Measurements from ENCODE around the gene BACE1-AS. TPM values are rescaled to one million over a fixed set of nuclear protein-coding genes. Genes with fewer than 3 reads are reported as not detected.
A peak's percentile ranks its signal among the peaks of the same experiment; 100 is the strongest.

Gene BACE1-AS
- total RNA-seq, 1 experiment from 2014 or later = 3.6 TPM

- Histone ChIP-seq H2AFZ (ENCODE audit: low read length) (peak within 1 kb of the TSS; percentile 93), H3K4me3 (ENCODE audit: low read length) (peak within 1 kb of the TSS; percentile 76), H4K20me1 (ENCODE audit: low read length) (no peaks in the 10 kb centered on the region), H3K27ac (ENCODE audit: low read length) (peak within 1 kb of the TSS; percentile 57), H3K27me3 (ENCODE audit: low read length) (no peaks in the 10 kb centered on the region), H3F3A (ENCODE audit: low read length, unreplicated experiment) (no peaks in the 10 kb centered on the region), H3K4me1 (ENCODE audit: insufficient read depth, low read length) (peaks cover 10% of the 10 kb centered on the region), H3K79me2 (ENCODE audit: low read length) (peaks cover 19% of the 10 kb centered on the region), H3K36me3 (ENCODE audit: low read depth, low read length) (no peaks in the 10 kb centered on the region), H3K9me3 (ENCODE audit: low read length) (no peaks in the 10 kb centered on the region), H3K4me2 (ENCODE audit: low read length) (peak within 1 kb of the TSS; percentile 95), H3K9me2 (replicated peaks; ENCODE audit: low read length) (no peaks in the 10 kb centered on the region), H3K9ac (ENCODE audit: low read length) (peak within 1 kb of the TSS; percentile 69)
- intact Hi-C loops (cut with micrococcal nuclease) = loop anchor here (1.0 kb wide), 1 partner anchor 88 kb away; no protein-coding TSS in a partner anchor
- ChIA-PET CTCF (interaction anchor here (0.6 kb wide), 1 partner anchor 40 kb away, joined by 4 read pairs; no protein-coding TSS in a partner anchor), POLR2A (ENCODE audit: unreplicated experiment) (interaction anchor here (0.6 to 1.0 kb wide), 4 partner anchors 12 to 389 kb away, joined by 3 to 7 read pairs (median 4); partner anchors contain the start of gene BACE1)
- peak; percentile 95 for ATAC-seq
- TF ChIP-seq EZH2phosphoT487 (IDR thresholded peaks at IDR 0.05; ENCODE audit: borderline replicate concordance, low read length) (no peak), CTCF (conservative IDR thresholded peaks at IDR 0.05; ENCODE audit: low read depth, low read length) (no peak), EZH2 (IDR thresholded peaks at IDR 0.05; ENCODE audit: low read length, unreplicated experiment) (no peak)
- DNase-seq = peak; percentile 98
- no TSS peak for BruUV-seq (replicated peaks)
These were observed 36.6 kb downstream of the BACE1-AS start, which contains the start of gene CEP164 for GRCh38 chr11:117327567-117328374. Gene CEP164, plus strand, starts transcription at chr11:117327854. Its CDS starts 10,733 bp downstream, at chr11:117338587.

GRCh38 chr11:117328375-117329010 lies 37.3 kb downstream of the BACE1-AS start:
- no peaks in the 10 kb centered on the region for H3F3A ChIP-seq (ENCODE audit: low read length, unreplicated experiment)
- H2AFZ ChIP-seq (ENCODE audit: low read length) = peak overlapping the region; percentile 93
- H3K9me3 ChIP-seq (ENCODE audit: low read length) = no peaks in the 10 kb centered on the region
- CTCF ChIA-PET = no interaction called here
- no peaks in the 10 kb centered on the region for H4K20me1 ChIP-seq (ENCODE audit: low read length)
- H3K4me3 ChIP-seq (ENCODE audit: low read length) = peak overlapping the region; percentile 76
- intact Hi-C loops (cut with micrococcal nuclease) = loop anchor here (1.0 kb wide), 1 partner anchor 89 kb away; no protein-coding TSS in a partner anchor
- peak overlapping the region; percentile 95 for H3K4me2 ChIP-seq (ENCODE audit: low read length)
- H3K9me2 ChIP-seq (replicated peaks; ENCODE audit: low read length) = no peaks in the 10 kb centered on the region
- peak; percentile 44 for DNase-seq
- peak overlapping the region; percentile 57 for H3K27ac ChIP-seq (ENCODE audit: low read length)
- H3K27me3 ChIP-seq (ENCODE audit: low read length) = no peaks in the 10 kb centered on the region
- POLR2A ChIA-PET (ENCODE audit: unreplicated experiment) = interaction anchor here (0.6 to 1.0 kb wide), 3 partner anchors 13 to 85 kb away, joined by 3 to 7 read pairs (median 4); partner anchors contain the start of gene BACE1
- peaks cover 19% of the 10 kb centered on the region for H3K79me2 ChIP-seq (ENCODE audit: low read length)
- BruUV-seq (replicated peaks) = TSS peak; percentile 51
- no peak for TF ChIP-seq EZH2phosphoT487 (IDR thresholded peaks at IDR 0.05; ENCODE audit: borderline replicate concordance, low read length)
- peak; percentile 26 for ATAC-seq
- H3K36me3 ChIP-seq (ENCODE audit: low read depth, low read length) = no peaks in the 10 kb centered on the region
- peak overlapping the region; percentile 69 for H3K9ac ChIP-seq (ENCODE audit: low read length)
- H3K4me1 ChIP-seq (ENCODE audit: insufficient read depth, low read length) = peaks cover 10% of the 10 kb centered on the region

- Histone ChIP-seq H2AFZ (ENCODE audit: low read length) (no peak overlapping the region), H4K20me1 (ENCODE audit: low read length) (no peaks in the 10 kb centered on the region), H3K27me3 (ENCODE audit: low read length) (no peaks in the 10 kb centered on the region), H3K36me3 (ENCODE audit: low read depth, low read length) (peaks cover 3% of the 10 kb centered on the region; the same call in 1 of the 2 replicates), H3K79me2 (ENCODE audit: low read length) (peaks cover 19% of the 10 kb centered on the region), H3K4me3 (ENCODE audit: low read length) (no peak overlapping the region), H3K9ac (ENCODE audit: low read length) (no peak overlapping the region), H3F3A (ENCODE audit: low read length, unreplicated experiment) (no peaks in the 10 kb centered on the region), H3K27ac (ENCODE audit: low read length) (no peak overlapping the region), H3K9me2 (replicated peaks; ENCODE audit: low read length) (no peaks in the 10 kb centered on the region), H3K9me3 (ENCODE audit: low read length) (no peaks in the 10 kb centered on the region), H3K4me2 (ENCODE audit: low read length) (no peak overlapping the region), H3K4me1 (ENCODE audit: insufficient read depth, low read length) (peaks cover 10% of the 10 kb centered on the region)
- TF ChIP-seq CTCF (conservative IDR thresholded peaks at IDR 0.05; ENCODE audit: low read depth, low read length) (no peak), EZH2 (IDR thresholded peaks at IDR 0.05; ENCODE audit: low read length, unreplicated experiment) (no peak), EZH2phosphoT487 (IDR thresholded peaks at IDR 0.05; ENCODE audit: borderline replicate concordance, low read length) (no peak)
- ChIA-PET POLR2A (ENCODE audit: unreplicated experiment) (no interaction called here), CTCF (no interaction called here)
- DNase-seq (no peak), ATAC-seq (no peak)
- BruUV-seq (replicated peaks) = no TSS peak
- intact Hi-C loops (cut with micrococcal nuclease) = no loop called here
These were observed 41.7 kb downstream of the BACE1-AS start for GRCh38 chr11:117332843-117333242.
